ENCODE data around the gene NKAIN2.

Gene NKAIN2

GRCh38 chr6:124741341-124741740 is 937.7 kb downstream of the NKAIN2 start:
- Histone ChIP-seq H2BK12ac (ENCODE audit: low read length) (no peak overlapping the region), H3K27ac (ENCODE audit: low read depth, low read length) (no peak overlapping the region), H4K91ac (ENCODE audit: low read depth, low read length) (no peak overlapping the region), H3K36me3 (ENCODE audit: control insufficient read depth in 1 of 2, insufficient read depth in 2 of 2, low read length in 2 of 2) (no peaks in the 10 kb centered on the region), H3K4me1 (ENCODE audit: control insufficient read depth in 1 of 2, insufficient read depth in 2 of 2, low read length in 2 of 2) (no peaks in the 10 kb centered on the region), H4K12ac (ENCODE audit: low read depth, low read length) (no peak overlapping the region), H3K4me3 (ENCODE audit: low read depth, low read length) (no peak overlapping the region), H3K4ac (ENCODE audit: low read depth, low read length) (no peak overlapping the region), H3K27me3 (ENCODE audit: insufficient read depth, low read length) (no peaks in the 10 kb centered on the region), H2AK5ac (ENCODE audit: low read length) (no peak overlapping the region), H4K8ac (ENCODE audit: low read depth, low read length) (no peak overlapping the region), H2BK120ac (ENCODE audit: insufficient read depth, low read length, poor library complexity) (no peak overlapping the region), H3K23ac (ENCODE audit: low read length) (no peak overlapping the region), H3K4me2 (ENCODE audit: low read length) (no peak overlapping the region), H3K18ac (ENCODE audit: low read length) (no peak overlapping the region), H3K79me2 (ENCODE audit: control insufficient read depth, insufficient read depth, low read length, poor library complexity) (no peaks in the 10 kb centered on the region), H2BK5ac (ENCODE audit: low read depth, low read length, poor library complexity) (no peak overlapping the region), H3K14ac (ENCODE audit: low read length) (no peak overlapping the region), H3K79me1 (ENCODE audit: low read length) (no peaks in the 10 kb centered on the region), H3K9me3 (ENCODE audit: insufficient read depth, low read depth, low read length) (no peaks in the 10 kb centered on the region), H3K9ac (ENCODE audit: low read length) (no peak overlapping the region), H2AFZ (ENCODE audit: insufficient read depth, low read length, poor library complexity) (no peak overlapping the region)
- WGBS (ENCODE audit: extremely low coverage, insufficient coverage, insufficient read length), result no CpG with 5 or more reads among the region's 2 CpGs
- peak; percentile 1 to 51 for DNase-seq

GRCh38 chr6:124742971-124743370 is 939.3 kb downstream of the NKAIN2 start:
- H3K9me3 ChIP-seq (ENCODE audit: insufficient read depth, low read depth, low read length), result no peaks in the 10 kb centered on the region

GRCh38 chr6:124743420-124743819 is 939.8 kb downstream of the NKAIN2 start:
- no peaks in the 10 kb centered on the region for H3K4me1 ChIP-seq (ENCODE audit: control insufficient read depth in 1 of 2, insufficient read depth in 2 of 2, low read length in 2 of 2)
- no peak overlapping the region for H3K23ac ChIP-seq (ENCODE audit: low read length)
- no peak overlapping the region for H3K4ac ChIP-seq (ENCODE audit: low read depth, low read length)
- H3K27me3 ChIP-seq (ENCODE audit: insufficient read depth, low read length), result no peaks in the 10 kb centered on the region
- H3K18ac ChIP-seq (ENCODE audit: low read length), result no peak overlapping the region
- H4K8ac ChIP-seq (ENCODE audit: low read depth, low read length), result no peak overlapping the region
- H3K14ac ChIP-seq (ENCODE audit: low read length), result no peak overlapping the region
- H3K4me3 ChIP-seq (ENCODE audit: low read depth, low read length), result no peak overlapping the region
- DNase-seq, result no peak
- no peaks in the 10 kb centered on the region for H3K36me3 ChIP-seq (ENCODE audit: control insufficient read depth in 1 of 2, insufficient read depth in 2 of 2, low read length in 2 of 2)
- no peak overlapping the region for H4K91ac ChIP-seq (ENCODE audit: low read depth, low read length)
- no peaks in the 10 kb centered on the region for H3K79me1 ChIP-seq (ENCODE audit: low read length)
- H2AFZ ChIP-seq (ENCODE audit: insufficient read depth, low read length, poor library complexity), result no peak overlapping the region
- no peak overlapping the region for H3K27ac ChIP-seq (ENCODE audit: low read depth, low read length)
- H2AK5ac ChIP-seq (ENCODE audit: low read length), result no peak overlapping the region
- H2BK5ac ChIP-seq (ENCODE audit: low read depth, low read length, poor library complexity), result no peak overlapping the region
- H2BK12ac ChIP-seq (ENCODE audit: low read length), result no peak overlapping the region
- no peaks in the 10 kb centered on the region for H3K9me3 ChIP-seq (ENCODE audit: insufficient read depth, low read depth, low read length)
- H3K4me2 ChIP-seq (ENCODE audit: low read length), result no peak overlapping the region
- H2BK120ac ChIP-seq (ENCODE audit: insufficient read depth, low read length, poor library complexity), result no peak overlapping the region
- no CpG with 5 or more reads among the region's 2 CpGs for WGBS (ENCODE audit: extremely low coverage, insufficient coverage, insufficient read length)
- H3K9ac ChIP-seq (ENCODE audit: low read length), result no peak overlapping the region
- no peak overlapping the region for H4K12ac ChIP-seq (ENCODE audit: low read depth, low read length)
- no peaks in the 10 kb centered on the region for H3K79me2 ChIP-seq (ENCODE audit: control insufficient read depth, insufficient read depth, low read length, poor library complexity)

More at GRCh38 chr6:124742971-124743370, 939.3 kb downstream of the NKAIN2 start:
- no peaks in the 10 kb centered on the region for H3K79me1 ChIP-seq (ENCODE audit: low read length)
- no peaks in the 10 kb centered on the region for H3K27me3 ChIP-seq (ENCODE audit: insufficient read depth, low read length)
- H3K18ac ChIP-seq (ENCODE audit: low read length), result no peak overlapping the region
- no peak overlapping the region for H2AK5ac ChIP-seq (ENCODE audit: low read length)
- H4K8ac ChIP-seq (ENCODE audit: low read depth, low read length), result no peak overlapping the region
- no peak overlapping the region for H2BK5ac ChIP-seq (ENCODE audit: low read depth, low read length, poor library complexity)
- no peak overlapping the region for H2AFZ ChIP-seq (ENCODE audit: insufficient read depth, low read length, poor library complexity)
- H4K12ac ChIP-seq (ENCODE audit: low read depth, low read length), result no peak overlapping the region
- H3K79me2 ChIP-seq (ENCODE audit: control insufficient read depth, insufficient read depth, low read length, poor library complexity), result no peaks in the 10 kb centered on the region
- no peak overlapping the region for H3K27ac ChIP-seq (ENCODE audit: low read depth, low read length)
- no peak overlapping the region for H3K9ac ChIP-seq (ENCODE audit: low read length)
- H3K4me1 ChIP-seq (ENCODE audit: control insufficient read depth in 1 of 2, insufficient read depth in 2 of 2, low read length in 2 of 2), result no peaks in the 10 kb centered on the region
- no peak overlapping the region for H3K4me3 ChIP-seq (ENCODE audit: low read depth, low read length)
- no peaks in the 10 kb centered on the region for H3K36me3 ChIP-seq (ENCODE audit: control insufficient read depth in 1 of 2, insufficient read depth in 2 of 2, low read length in 2 of 2)
- no peak overlapping the region for H3K4me2 ChIP-seq (ENCODE audit: low read length)
- H2BK12ac ChIP-seq (ENCODE audit: low read length), result no peak overlapping the region
- no peak overlapping the region for H4K91ac ChIP-seq (ENCODE audit: low read depth, low read length)
- H3K14ac ChIP-seq (ENCODE audit: low read length), result no peak overlapping the region
- no peak overlapping the region for H2BK120ac ChIP-seq (ENCODE audit: insufficient read depth, low read length, poor library complexity)
- no peak overlapping the region for H3K4ac ChIP-seq (ENCODE audit: low read depth, low read length)
- no peak overlapping the region for H3K23ac ChIP-seq (ENCODE audit: low read length)
- whole genome bisulfite sequencing (ENCODE audit: extremely low coverage, insufficient coverage, insufficient read length), result no CpG with 5 or more reads among the region's 2 CpGs
- no peak for DNase-seq

- Histone ChIP-seq H3K18ac (ENCODE audit: low read length) (no peak overlapping the region), H2BK12ac (ENCODE audit: low read length) (no peak overlapping the region), H2AK5ac (ENCODE audit: low read length) (no peak overlapping the region), H2BK5ac (ENCODE audit: low read depth, low read length, poor library complexity) (no peak overlapping the region), H3K27ac (ENCODE audit: low read depth, low read length) (no peak overlapping the region), H3K9ac (ENCODE audit: low read length) (no peak overlapping the region), H3K4me3 (ENCODE audit: low read depth, low read length) (no peak overlapping the region), H3K23ac (ENCODE audit: low read length) (no peak overlapping the region), H3K79me2 (ENCODE audit: control insufficient read depth, insufficient read depth, low read length, poor library complexity) (no peaks in the 10 kb centered on the region), H3K27me3 (ENCODE audit: insufficient read depth, low read length) (no peaks in the 10 kb centered on the region), H2BK120ac (ENCODE audit: insufficient read depth, low read length, poor library complexity) (no peak overlapping the region), H3K4ac (ENCODE audit: low read depth, low read length) (no peak overlapping the region), H4K91ac (ENCODE audit: low read depth, low read length) (no peak overlapping the region), H4K12ac (ENCODE audit: low read depth, low read length) (no peak overlapping the region), H3K4me1 (ENCODE audit: control insufficient read depth in 1 of 2, insufficient read depth in 2 of 2, low read length in 2 of 2) (no peaks in the 10 kb centered on the region), H3K14ac (ENCODE audit: low read length) (no peak overlapping the region), H3K36me3 (ENCODE audit: control insufficient read depth in 1 of 2, insufficient read depth in 2 of 2, low read length in 2 of 2) (no peaks in the 10 kb centered on the region), H3K4me2 (ENCODE audit: low read length) (no peak overlapping the region), H2AFZ (ENCODE audit: insufficient read depth, low read length, poor library complexity) (no peak overlapping the region), H3K9me3 (ENCODE audit: insufficient read depth, low read depth, low read length) (no peaks in the 10 kb centered on the region), H3K79me1 (ENCODE audit: low read length) (no peaks in the 10 kb centered on the region), H4K8ac (ENCODE audit: low read depth, low read length) (no peak overlapping the region)
- WGBS (ENCODE audit: extremely low coverage, insufficient coverage, insufficient read length), result no CpG with 5 or more reads among the region's 2 CpGs
- DNase-seq, result no peak
Measured at GRCh38 chr6:124747349-124747748, 943.7 kb downstream of the NKAIN2 start.
